Left renal cortex interstitium (tissue), 4 donors: Measurements from ENCODE around the gene WDR64. TPM values are rescaled to one million over a fixed set of nuclear protein-coding genes. Genes with fewer than 3 reads are reported as not detected.

Experiments
- DNase-seq, 4 donors: peaks; one replicate each; pipeline ENCODE4 v3.0.0-alpha.2; 2013; ENCODE audit warnings: low read depth in 4 of 4, low spot score in 2 of 4, missing footprints in 1 of 4
- polyA plus RNA-seq, 4 donors: library from polyadenylated mRNA; unstranded; fragments of 120-200 nt; gene quantifications; one replicate each; pipeline ENCODE4 v1.2.1, GENCODE V29; 2013; ENCODE audit not compliant: insufficient read length in 4 of 4

The WDR64 gene
- polyA plus RNA-seq, 4 donors: 0.20 to 1.5 (median 0.31) TPM

- no peak for DNase-seq
Measured at GRCh38 chr1:241827264-241827663, 175.2 kb downstream of the WDR64 start.

- no peak for DNase-seq
Measured at GRCh38 chr1:241828463-241829021, 176.5 kb downstream of the WDR64 start.

- DNase-seq: no peak
Measured at GRCh38 chr1:241829468-241829867, 177.4 kb downstream of the WDR64 start.

GRCh38 chr1:241834733-241835377, 182.8 kb downstream of the WDR64 start:
- peak in 1 of 4 donors; percentile 37 for DNase-seq

- no peak for DNase-seq
Measured at GRCh38 chr1:241836941-241837340, 184.9 kb downstream of the WDR64 start.

GRCh38 chr1:241837416-241837815, 185.3 kb downstream of the WDR64 start:
- DNase-seq: no peak

- no peak for DNase-seq
Measured at GRCh38 chr1:241837901-241838300, 185.8 kb downstream of the WDR64 start.

- DNase-seq: no peak
Measured at GRCh38 chr1:241838897-241839296, 186.8 kb downstream of the WDR64 start.

GRCh38 chr1:241839369-241839979, 187.4 kb downstream of the WDR64 start:
- no peak for DNase-seq

GRCh38 chr1:241840164-241840563, 188.1 kb downstream of the WDR64 start:
- DNase-seq: no peak

GRCh38 chr1:241841691-241842090, 189.6 kb downstream of the WDR64 start:
- no peak for DNase-seq

- DNase-seq: no peak
Measured at GRCh38 chr1:241842565-241842964, 190.5 kb downstream of the WDR64 start.

- DNase-seq: no peak
Measured at GRCh38 chr1:241844593-241844992, 192.5 kb downstream of the WDR64 start.

GRCh38 chr1:241846375-241846774, 194.3 kb downstream of the WDR64 start:
- no peak for DNase-seq

GRCh38 chr1:241846862-241847539, 194.9 kb downstream of the WDR64 start:
- DNase-seq: no peak

GRCh38 chr1:241847540-241847795, 195.4 kb downstream of the WDR64 start:
- peak in 1 of 4 donors; percentile 17 for DNase-seq

- peak; percentile 86 to 91 (median 90) for DNase-seq
Measured at GRCh38 chr1:241847796-241848685, 196.0 kb downstream of the WDR64 start, which contains the start of gene EXO1. Gene EXO1, plus strand, starts transcription at chr1:241848204. Its CDS starts 2,222 bp downstream, at chr1:241850426.

GRCh38 chr1:241848686-241849344, 196.7 kb downstream of the WDR64 start:
- DNase-seq: no peak

- no peak for DNase-seq
Measured at GRCh38 chr1:241849345-241849695, 197.2 kb downstream of the WDR64 start.
